AG09309 (cell line): ENCODE data around the gene SMCR8.

ENCODE experiments used
- DNase-seq: peaks from one replicate; pipeline ENCODE4 v3.0.0-alpha.2; 2010; ENCODE audit warnings: low read depth
- H3K4me3 ChIP-seq: 2 replicates; pipeline ENCODE4 v1.5.1; 2011; ENCODE audit warnings: mild to moderate bottlenecking, low read depth, low read length, moderate library complexity; ENCODE audit not compliant: control insufficient read depth
- TF ChIP-seq, protein P1 (sequence below): IDR thresholded peaks from 2 replicates; pipeline ENCODE4 v1.5.1; 2011; ENCODE audit warnings: mild to moderate bottlenecking, low read depth, low read length, inconsistent platforms; ENCODE audit not compliant: insufficient read depth, control insufficient read depth; ENCODE audit errors: missing control alignments

The SMCR8 gene

GRCh38 chr17:18323507-18324139 is 8.5 kb downstream of the SMCR8 start:
- no peak for DNase-seq
- TF ChIP-seq, protein P1, sequence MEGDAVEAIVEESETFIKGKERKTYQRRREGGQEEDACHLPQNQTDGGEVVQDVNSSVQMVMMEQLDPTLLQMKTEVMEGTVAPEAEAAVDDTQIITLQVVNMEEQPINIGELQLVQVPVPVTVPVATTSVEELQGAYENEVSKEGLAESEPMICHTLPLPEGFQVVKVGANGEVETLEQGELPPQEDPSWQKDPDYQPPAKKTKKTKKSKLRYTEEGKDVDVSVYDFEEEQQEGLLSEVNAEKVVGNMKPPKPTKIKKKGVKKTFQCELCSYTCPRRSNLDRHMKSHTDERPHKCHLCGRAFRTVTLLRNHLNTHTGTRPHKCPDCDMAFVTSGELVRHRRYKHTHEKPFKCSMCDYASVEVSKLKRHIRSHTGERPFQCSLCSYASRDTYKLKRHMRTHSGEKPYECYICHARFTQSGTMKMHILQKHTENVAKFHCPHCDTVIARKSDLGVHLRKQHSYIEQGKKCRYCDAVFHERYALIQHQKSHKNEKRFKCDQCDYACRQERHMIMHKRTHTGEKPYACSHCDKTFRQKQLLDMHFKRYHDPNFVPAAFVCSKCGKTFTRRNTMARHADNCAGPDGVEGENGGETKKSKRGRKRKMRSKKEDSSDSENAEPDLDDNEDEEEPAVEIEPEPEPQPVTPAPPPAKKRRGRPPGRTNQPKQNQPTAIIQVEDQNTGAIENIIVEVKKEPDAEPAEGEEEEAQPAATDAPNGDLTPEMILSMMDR, result no peak
- H3K4me3 ChIP-seq, result no peak overlapping the region

- no peak for DNase-seq
- TF ChIP-seq, protein P1, result no peak
- no peak overlapping the region for H3K4me3 ChIP-seq
Measured at GRCh38 chr17:18324140-18325050, 9.3 kb downstream of the SMCR8 start.

DNA sequence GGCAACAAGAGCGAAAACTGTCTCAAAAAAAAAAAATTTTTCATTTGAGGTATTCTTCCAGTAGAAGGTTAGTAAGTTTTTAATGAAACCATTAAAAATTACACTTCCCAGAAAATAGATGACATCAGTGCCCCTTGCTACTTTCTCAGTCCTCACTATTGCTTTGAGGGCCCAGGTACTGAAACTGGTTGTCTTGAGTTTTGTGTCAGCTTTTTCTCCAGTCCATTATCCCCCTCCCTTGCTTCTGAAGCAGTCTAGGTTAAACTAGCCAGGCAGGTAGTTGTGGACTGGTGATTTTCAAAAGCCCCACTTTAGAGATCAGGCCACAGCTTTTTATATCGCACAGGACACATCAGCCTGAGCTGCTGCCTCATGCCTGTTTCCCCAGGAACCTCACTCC is 10.9 kb downstream of the SMCR8 start:
- DNase-seq, result no peak
- TF ChIP-seq, protein P1, result no peak
- H3K4me3 ChIP-seq, result no peak overlapping the region

- DNase-seq, result no peak
- TF ChIP-seq, protein P1, result no peak
- no peak overlapping the region for H3K4me3 ChIP-seq
Measured at GRCh38 chr17:18326572-18326971, 11.5 kb downstream of the SMCR8 start.

DNA sequence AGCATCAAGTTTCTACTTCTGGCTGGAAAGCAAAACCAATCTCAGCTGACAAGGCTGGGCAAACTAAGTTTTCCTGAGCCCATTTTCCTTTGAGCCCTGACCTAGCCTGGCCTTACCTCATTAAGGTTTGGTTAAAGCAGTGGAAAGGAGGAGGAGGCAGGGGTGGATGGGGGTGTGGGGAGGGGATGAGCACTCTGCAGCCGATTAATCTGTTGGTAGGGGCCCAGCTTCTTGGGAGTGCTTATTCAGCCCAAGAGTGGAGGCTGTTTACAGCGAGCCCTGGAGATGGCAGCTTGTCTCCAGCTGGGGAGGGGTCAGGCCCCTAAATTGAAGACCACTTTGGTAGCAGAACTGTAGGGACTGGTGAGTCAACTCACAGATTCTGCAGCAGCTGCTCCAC is 12.0 kb downstream of the SMCR8 start:
- no peak for DNase-seq
- H3K4me3 ChIP-seq, result no peak overlapping the region
- TF ChIP-seq, protein P1, result no peak

DNA sequence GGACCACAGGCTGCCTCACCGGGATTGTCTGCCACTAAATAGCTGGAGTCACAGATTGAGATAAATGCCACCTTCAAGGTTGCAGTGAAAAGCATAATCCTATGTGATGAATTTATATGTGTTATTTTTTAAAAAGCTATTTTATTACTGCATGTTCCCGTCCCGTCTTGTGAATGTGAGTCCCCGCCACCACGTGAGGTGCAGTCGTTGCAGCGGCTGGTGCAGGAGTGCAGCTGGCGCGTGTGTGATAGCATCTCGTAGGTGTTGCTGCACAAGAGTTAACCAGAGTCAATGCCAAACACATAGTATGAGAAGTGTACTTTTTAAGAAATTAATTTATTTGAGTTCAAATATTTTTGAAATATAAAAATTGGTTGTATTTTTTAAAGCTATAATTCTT is 12.5 kb downstream of the SMCR8 start:
- TF ChIP-seq, protein P1, result no peak
- DNase-seq, result no peak
- no peak overlapping the region for H3K4me3 ChIP-seq
